ENCODE data around the gene ARHGAP8.

The ARHGAP8 gene

DNA sequence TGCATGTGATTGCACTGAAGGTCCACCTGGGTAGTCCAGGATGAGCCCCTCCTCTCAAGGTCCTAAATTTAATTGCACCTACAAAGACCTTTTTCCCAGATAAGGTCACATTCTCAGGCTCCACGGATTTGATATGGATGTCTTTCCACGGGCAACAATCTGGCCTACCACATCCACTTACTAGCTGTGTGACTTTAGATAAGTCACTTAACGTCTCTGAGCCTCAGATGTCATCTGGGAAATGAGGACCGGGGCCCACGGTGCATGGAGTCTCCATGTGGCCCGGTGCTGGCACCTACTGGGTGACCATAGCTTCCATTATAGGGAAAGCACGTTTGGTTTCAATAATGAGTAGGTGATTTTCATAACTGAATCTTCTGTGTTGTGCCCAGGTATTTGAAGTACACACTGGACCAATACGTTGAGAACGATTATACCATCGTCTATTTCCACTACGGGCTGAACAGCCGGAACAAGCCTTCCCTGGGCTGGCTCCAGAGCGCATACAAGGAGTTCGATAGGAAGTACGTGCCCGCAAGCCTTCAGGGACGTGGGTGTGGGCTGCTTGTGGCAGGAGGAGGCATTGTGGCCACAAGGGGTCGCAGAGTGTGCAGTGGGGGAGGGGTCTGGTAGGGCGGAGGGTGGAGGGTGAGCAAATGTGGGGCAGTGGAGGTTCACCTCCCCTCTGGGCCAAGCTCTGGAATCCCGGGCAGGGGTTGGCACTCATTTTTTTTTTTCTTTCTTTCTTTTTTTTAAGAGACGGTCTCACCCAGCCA is 55.7 kb downstream of the ARHGAP8 start:
- no peak for DNase-seq

DNA sequence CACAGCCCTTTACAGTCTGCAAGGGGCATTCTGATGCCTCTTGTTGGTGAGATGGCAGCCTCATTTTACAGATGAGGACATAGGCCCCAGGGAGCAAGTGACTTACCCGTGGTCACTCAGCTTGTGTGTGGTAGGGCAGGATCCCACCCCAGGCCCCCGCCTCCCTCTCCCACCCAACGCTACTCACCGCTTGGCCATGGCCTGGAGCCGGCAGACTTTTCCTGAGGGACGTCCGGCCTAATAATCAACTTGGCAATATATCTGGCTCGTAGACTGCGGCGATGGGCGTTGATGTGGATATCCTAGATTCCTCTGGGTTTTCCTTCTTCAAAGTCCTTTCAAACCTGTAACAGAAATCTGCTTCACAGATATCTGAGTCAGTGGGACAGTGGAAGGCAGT is 57.1 kb downstream of the ARHGAP8 start:
- no peak for DNase-seq

DNA sequence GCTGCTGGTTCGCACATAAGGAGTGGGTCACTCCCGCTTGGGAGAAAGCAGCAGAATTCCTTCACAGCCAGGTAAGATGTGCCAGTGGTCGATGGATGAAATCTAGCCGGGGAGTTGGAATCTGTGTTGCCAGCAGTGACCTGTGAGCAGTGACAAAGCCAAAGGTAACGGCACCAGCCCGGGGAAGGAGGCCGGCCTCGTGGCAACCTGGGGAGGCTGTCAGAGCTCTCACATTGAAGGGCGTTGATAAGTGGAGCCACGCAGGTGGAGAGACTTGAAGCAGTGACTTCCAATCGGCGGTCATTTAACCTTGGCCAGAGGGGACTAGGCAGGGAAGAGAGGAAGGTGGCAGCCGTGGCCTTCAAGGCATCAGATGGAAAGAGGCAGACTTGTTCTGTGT is 58.8 kb downstream of the ARHGAP8 start:
- no peak for DNase-seq

DNA sequence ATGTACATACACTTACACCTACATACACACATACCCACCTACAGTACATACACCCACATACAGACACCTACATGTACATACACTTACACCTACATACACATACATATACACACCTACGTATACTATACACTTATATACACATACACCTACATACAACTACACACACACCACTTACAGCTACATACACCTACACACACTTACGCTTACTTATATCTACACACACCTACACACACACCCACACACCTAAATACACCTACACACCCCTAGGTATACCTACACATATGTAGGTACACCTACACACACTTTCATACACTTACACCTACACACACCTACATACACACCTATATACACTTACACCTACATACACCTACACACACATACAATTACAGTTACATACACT is 61.0 kb downstream of the ARHGAP8 start:
- DNase-seq = no peak

DNA sequence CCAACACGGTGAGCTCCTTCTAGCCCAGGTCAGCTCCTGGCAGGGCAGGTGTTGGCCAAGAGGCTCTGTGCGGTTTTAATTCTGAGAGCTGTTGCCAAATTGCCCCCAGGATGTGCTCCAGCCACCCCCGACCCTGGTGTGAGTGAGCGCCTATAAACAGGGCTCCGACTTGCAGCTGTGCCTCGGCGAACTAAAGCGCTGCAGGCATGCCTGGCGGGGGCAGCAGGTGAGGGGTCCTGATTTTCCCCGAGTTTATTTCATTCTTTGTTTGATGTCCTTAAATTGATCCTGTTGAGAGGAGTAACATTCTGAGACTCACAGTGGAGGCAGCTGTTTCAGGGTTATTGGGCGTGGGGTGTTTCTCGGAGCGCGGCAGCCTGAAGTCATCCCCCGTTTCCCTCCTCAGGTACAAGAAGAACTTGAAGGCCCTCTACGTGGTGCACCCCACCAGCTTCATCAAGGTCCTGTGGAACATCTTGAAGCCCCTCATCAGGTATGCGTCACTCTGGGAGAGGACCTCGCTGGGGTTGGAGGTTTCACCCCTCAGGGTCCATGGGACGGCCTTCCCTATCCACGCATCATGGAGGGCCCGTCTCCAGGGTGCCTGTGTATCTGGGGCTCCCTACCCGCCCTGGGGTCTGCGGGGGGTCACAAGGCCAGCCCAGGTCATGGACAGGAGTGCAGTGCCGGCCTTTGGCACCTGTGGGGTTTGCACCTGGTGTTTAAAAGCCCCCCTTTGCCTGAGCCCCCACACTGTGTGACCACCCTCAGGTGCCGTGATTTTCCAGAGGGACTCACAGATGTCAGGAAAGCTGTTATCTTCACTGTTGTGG is 62.1 kb downstream of the ARHGAP8 start:
- no peak for DNase-seq

DNA sequence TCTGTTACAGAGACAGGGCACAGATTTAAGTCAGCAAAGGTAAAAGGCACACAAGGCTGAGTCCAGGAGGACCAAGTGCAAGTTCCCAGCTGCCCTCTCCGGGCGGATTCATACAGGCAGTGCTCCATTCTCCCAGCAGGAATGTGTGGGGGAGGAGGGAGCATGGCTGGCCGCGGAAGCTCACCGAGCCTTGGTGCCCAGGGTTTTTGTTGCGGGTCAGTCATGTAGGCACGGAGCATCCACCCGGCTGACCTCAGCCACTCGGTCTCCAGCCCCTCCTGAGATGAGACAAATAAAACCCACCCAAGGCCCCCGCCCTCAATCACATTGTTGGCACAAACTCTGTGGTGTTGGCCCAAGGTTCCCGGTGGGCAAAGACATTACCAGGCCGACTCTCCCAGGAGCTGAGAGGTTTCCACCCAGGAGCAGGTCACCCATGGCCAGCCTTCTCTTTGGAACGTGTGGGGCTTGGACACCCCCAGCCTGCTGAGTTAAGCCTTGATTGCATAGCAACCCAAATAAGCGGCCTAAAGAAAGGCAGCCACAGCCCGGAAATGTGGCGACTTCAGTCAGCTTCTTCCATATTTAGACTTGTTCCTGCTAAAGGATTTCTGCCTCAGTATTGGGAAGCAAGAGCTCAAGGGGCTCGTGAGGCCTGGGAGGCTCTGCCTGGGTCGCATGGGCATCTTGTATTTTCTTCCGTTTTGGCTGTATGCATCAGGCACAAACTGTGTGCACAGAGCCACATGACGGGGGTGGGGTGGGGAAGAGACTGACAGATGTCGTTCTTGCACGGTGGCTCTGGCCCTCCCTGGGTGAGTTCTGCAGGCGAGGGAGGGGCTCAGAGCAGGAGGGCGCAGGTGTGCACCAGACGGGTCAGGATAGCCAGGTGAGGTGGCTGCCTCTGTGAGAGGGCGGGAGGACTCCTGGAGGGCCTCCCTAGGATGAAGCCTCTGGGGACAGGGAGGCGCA is 63.0 kb downstream of the ARHGAP8 start:
- DNase-seq = no peak

DNA sequence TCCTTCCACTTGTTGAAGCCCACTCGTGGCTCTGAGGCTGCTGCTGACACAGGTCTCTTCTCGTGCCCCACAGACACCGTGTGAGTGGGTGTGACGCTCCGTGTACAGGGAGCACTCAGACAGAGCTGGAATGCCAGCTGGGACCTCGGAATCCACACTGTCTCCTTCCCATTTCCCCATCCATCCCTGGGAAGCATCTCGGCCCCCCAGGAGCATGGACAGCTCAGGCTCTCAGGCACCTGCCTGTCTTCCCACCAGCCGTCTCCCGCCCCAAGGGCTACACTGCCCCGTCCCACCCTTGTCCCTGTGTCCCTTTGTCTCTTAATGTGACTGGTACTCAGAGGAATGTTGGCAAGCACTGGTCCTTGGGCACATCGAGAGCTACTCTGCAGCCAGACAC is 63.8 kb downstream of the ARHGAP8 start:
- no peak for DNase-seq

DNA sequence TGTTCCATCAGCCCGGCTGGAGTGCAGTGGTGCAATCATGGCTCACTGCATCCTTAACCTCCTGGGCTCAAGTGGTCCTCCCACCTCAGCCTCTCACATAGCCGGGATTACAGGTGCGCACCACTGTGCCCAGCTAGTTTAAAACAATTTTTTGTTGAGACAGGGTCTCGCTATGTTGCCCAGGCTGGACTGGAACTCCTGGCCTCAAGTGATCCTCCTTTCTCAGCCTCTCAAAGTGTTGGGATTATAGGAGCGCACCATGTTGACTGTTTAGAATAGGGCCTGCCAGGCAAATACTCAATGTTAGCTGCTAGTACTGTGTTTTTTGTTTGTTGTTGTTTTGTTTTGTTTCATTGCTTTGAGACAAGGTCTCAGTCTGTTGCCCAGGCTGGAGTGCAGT is 66.4 kb downstream of the ARHGAP8 start:
- no peak for DNase-seq

DNA sequence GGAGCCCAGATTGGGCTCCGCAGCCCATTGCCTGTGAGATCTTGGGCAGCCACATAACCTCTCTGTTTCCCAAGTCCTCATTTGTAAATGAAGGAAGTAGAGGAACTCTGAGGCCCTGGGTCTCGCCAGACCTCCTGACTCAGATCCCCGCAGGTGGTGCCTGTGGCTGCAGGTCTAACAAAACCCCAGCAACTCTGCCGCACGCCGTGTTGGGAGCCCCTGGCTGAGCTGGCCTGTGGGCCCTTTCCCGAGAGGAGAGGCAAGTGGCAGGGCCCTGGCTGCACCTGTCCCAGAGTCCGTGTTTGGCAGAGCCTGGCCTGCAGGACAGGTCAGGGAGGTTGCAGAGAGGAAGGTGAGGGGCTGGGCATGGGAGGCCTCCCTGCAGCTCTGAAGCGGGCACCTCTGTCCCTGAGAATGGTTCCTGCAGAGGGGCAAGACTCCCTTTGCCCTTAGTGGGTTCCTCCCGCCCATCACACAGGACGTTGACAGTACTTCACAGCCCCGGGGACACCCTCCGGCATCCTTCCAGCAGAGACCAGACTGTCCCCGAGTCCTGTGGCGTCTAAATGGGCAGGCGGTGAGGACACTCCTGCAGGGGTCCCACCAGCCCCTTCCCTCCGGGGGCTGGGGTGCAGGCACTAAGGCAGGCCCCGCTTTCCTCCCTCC is 67.7 kb downstream of the ARHGAP8 start:
- DNase-seq = no peak

DNA sequence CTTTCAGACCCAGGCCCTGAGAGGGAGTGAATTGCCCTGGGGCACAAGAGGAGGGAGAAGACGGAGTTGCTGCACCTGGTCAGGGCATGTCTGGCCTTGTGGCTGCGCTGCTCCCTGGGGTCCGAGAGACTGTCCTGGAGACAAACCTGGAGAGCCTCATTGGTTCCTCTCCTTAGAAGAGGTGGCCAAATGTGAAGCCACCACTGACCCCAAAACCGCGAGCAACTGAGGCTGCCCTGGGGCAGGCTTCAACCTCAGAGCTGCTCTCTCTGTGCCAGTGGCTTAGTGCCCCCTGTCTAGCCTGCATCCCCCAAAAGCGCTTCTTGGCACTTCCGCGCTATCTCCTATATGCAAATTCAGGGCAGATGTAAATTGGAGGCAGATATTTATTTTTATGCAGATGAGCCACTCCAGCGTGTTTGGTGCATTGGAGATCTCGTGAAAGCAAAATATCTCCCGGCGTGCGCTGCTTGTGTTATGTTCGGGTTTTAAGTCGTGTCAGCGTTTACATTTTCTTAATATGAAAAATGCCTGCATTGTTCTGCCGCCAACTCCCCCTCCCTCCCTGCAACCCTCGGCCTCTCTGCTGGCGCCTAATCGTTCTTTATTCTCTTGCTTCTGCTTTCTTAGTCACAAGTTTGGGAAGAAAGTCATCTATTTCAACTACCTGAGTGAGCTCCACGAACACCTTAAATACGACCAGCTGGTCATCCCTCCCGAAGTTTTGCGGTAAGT is 69.5 kb downstream of the ARHGAP8 start:
- no peak for DNase-seq

DNA sequence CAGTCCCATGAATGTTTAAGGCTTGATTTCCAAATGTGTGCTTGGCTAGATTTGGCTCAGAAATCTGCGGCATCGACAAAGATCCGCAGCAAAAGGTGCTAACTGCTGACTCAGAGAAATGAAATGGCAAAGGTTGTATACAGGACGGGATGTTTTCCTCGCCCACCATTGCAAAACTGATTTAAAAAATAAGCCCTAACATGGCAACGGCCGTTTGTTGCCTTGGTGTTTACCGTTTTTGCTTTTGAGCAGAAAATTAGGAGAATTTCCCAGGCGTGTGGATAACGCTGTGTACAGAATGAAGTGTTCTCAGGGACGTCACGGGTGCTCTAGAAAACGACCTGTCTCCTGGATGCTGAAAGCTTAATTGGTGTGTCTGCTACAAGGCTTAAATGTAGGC is 70.2 kb downstream of the ARHGAP8 start:
- no peak for DNase-seq

DNA sequence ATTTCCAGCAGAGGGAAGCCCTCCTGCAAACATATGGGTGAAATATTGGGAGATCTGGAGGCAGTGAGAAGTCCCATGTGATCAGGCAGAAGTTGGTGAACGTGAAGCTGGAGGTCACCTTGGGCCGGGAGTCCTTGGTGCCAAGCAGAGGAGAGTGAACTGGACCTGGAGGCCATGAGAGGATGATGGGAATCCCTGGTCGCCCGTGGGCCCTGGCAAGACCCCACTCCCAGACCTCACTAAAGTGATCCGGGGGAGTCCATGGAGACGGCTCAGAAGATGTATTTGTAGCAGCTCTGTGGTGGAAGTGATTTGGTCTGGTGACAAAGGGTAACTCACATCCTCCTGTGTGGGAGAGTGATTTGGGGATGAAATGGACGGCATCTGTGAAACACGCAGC is 71.0 kb downstream of the ARHGAP8 start:
- DNase-seq = no peak

DNA sequence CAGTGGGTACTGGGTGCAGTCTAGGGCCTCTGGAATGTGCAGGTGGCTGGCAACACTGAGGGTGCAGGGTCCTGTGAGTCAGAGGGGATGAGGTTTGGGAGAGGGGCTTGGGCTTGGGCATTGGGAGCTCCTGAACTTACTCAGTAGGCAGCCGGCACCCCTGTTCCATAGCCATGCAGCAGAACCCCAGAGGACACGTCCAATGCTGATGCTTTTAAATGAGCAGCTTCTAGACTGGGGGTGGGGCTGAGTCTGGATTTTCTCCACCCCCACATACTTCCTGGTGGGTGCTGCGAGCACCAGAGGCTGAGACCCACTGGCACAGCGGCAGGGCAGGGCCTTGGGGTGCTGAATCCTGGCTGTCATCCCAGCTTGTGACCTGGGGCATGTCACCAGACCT is 71.4 kb downstream of the ARHGAP8 start:
- DNase-seq = no peak

DNA sequence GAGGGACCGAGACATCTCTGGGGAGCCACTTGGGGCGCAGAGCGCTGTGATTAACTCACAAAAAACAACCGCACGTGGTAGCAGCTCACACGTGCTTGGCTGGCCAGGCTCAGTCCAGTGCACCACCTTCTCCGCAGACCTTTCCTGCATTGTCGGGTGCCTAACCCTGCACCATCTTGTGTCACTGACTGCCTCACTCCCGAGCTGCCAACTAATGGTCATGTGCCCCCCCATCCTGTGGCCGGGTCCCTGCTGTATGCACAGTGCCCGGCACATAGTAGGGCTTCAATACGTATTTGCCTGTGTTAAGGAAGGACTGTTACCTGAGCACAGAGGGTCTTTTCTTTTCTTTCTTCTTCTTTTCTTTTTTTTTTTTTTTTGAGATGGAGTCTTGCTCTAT is 71.9 kb downstream of the ARHGAP8 start:
- no peak for DNase-seq

DNA sequence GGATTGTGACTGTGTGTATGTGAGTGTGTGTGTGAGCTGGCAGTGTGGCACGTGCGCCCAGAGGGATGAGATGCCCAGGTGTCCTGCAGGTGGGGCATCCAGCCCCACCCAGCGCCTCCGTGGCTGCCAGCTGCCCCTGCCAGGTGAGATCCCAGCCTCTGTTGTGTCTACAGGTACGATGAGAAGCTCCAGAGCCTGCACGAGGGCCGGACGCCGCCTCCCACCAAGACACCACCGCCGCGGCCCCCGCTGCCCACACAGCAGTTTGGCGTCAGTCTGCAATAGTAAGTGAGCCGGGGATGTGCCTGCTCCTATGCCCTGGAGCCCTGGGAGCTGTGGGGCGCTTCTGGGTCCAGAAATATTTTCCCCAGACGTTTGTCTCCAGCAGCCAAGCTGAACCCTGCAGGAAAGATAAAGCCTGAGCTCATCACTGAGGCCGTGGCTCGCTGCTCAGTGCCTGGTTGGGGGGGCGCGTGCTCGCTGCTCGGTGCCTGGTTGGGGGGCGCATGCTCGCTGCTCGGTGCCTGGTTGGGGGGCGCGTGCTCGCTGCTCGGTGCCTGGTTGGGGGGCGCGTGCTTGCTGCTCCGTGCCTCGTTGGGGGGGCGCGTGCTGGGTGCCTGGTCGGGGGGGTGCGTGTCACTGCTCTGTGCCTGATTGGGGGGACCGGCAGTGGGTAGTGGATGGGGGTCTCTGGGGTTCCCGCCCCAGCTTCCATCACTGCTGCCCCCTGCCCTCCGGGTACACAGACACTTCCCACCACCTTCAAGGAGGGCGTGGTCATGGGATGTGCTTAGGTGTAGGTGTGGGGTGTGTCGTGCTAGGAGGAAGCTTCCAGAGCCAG is 73.2 kb downstream of the ARHGAP8 start:
- no peak for DNase-seq

DNA sequence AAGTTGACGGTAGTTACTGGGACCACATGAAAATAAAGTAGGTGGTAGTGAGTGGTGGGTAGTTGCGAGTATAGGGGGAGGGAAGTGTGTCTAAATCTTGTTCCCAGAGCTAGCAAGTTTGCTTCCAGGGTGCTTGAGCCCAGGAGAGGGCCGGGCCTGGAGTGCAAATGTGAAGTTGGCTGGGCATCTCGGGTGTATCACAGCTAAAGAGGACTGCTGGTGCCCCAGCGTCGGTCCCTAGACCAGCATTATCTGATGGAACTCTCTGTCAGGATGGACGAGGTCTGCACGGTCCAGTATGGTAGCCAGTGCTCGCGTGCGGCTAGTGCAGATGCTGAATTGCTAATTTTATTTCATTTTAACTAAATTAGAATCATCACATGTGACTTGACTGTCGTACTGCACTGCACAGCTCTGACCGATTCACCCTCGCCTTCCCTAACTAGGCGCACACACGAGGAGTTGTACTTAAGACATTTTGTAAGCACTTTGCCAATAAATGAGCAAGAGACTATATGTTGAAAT is 75.4 kb downstream of the ARHGAP8 start:
- no peak for DNase-seq

DNA sequence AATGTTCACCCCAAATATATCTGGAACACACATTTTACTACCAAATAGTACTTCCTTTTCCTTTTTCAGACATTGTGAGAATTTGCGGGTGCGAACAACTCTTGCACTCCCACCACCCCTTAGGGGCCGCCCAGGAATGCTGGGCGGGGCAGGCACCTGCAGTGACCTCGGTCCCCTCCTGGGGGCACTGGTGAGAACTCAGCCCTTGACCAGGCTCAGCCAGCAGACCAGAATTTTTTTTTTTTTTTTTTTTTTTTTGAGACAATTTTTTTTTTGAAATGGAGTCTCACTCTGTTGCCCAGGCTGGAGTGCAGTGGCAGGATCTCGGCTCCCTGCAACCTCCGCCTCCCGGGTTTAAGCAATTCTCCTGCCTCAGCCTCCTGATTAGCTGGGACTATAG is 75.8 kb downstream of the ARHGAP8 start:
- no peak for DNase-seq

DNA sequence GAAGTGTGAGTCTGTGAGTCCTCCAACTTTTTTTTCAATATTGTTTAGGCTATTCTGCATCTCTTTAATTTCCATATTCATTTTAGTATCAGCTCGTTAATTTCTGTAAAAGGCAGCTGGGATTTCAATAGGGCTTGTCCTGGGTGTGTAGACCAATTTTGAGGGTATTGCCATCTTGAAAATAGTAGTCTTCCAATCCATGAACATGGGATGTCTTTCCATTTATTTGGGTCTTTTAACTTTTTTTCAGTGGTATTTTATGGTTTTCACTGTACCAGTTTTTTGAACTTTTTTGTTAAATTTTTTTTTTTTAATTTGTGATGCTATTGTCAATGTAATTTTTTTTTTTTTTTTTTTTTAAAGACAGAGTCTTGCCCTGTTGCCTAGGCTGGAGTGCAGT is 79.5 kb downstream of the ARHGAP8 start:
- DNase-seq = no peak

DNA sequence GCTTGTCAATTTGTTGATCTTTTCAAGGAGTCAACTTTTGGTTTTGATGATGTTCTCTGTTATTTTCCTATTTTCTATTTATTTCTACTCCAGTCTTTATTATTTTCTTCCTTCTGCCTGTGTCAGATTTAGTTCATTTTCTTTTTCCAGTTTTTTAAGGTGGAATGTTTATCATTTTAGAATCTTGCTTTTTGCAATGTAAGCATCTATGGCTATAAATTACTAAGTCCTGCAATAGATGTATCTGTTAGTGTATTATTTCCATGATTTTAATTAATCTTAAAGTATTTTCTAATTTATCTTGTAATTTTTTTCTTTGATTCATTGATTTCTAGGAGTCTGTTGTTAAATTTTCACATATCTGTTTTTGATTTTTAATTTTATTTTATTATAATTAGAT is 81.7 kb downstream of the ARHGAP8 start:
- no peak for DNase-seq

DNA sequence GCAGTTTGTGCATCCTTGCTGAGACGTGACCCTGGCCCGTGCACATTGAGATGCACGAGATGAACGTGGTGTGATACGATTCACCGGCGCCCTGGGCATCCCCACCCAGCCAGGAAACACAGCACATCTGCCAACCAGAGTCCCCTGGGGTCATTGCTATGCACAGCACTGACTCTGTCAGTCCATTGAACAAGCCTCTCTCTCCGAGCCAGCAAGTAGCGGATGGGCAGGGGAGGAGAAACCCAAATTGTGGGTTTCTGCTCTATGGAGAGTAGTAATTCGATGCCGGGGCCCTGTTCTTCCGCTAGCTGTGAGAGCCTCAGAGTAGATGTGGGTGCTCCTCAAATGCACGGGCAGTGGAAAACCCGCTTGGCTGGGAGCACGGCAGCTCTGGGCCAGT is 85.1 kb downstream of the ARHGAP8 start:
- no peak for DNase-seq

All from NCI-H2081 treated with DMSO at 0.1 percent for 48 hours (cell line).